DMS 273 (cell line): Measurements from ENCODE around the gene COPRS.
"Not testable (repeated sequence)": the region's sequence is repeated elsewhere in the genome, so short reads cannot be mapped to it uniquely, and the experiment has no call there.

ENCODE experiments used
- DNase-seq: peaks from one replicate; lab custom pipeline; 2025; ENCODE audit not compliant: unreplicated experiment; lab: John Stamatoyannopoulos, UW

The COPRS gene

DNA sequence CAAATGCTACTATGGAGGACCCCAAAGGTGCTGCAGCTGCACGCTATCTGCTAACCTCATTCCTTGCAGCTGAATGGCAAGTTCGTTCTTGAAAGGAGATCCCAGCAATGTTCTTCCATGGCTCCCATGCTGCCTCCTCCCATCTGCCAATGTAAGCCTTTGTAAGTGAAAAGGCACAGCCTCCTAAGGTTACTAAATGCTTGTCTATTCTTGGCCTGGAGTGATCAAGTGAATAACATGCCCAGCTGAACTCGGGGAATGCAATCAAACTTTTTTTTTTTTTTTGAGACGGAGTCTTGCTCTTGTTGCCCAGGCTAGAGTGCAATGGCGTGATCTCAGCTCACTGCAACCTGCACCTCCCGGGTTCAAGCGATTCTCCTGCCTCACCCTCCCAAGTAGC, 49.2 kb downstream of the COPRS start:
- DNase-seq: not testable (repeated sequence)

DNA sequence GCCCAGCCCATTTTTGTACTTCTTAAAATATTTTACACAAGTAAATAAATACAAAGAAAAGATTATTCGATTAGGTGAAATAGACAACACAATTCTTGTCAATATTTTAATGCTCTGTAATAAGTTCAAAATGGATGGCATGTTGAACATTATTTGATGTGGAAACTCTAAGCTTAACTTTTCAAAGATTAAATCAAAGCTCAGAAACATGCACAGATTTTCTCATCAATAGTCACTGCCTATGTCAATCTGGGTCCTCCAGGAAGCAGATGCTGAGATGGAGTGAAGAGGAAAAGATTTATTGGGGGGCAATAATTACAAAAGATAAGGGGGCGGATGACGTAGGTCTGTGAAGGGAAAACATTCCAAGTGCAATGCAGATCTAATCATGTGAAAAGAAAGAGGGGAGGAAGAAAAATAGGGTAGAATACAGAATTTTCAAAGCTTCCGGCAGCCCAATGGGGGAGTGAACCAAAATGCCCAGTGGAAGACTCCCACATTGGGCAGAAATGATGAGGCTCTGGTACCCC, 50.5 kb downstream of the COPRS start:
- no peak for DNase-seq

DNA sequence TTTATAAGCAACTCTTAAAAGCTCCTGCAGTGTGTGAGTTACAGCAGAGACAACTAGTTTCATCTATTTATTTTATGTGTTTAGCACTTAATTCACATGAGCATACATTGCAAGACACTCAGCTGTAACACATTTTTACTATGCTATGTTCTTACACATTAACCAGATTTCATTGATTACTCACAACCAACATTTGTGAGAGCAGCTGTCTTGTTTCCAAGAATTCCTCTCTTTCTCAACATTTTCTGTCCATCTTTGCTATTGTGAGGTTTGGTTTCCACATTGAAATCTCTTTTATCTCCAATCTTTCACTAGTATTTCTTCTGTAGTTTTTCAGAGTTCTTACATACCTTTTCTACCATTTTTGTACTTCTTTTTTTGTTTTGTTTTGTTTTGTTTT, 51.2 kb downstream of the COPRS start:
- DNase-seq: no peak

DNA sequence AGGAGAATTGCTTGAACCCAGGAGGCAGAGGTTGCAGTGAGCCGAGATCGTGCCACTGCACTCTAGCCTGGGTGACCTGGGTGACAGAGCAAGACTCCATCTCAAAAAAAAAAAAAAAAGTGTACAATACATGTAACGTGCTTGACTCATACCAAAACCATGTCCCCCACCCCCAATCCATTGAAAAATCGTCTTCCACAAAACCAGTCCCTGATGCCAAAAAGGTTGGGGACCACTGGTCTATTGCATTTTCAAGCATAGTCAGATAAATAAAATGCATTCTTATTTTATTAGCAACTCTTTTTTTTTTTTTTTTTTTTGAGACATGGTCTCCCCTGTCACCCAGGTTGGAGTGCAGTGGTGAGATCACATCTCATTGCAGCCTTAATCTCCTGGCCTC, 52.1 kb downstream of the COPRS start:
- no peak for DNase-seq

DNA sequence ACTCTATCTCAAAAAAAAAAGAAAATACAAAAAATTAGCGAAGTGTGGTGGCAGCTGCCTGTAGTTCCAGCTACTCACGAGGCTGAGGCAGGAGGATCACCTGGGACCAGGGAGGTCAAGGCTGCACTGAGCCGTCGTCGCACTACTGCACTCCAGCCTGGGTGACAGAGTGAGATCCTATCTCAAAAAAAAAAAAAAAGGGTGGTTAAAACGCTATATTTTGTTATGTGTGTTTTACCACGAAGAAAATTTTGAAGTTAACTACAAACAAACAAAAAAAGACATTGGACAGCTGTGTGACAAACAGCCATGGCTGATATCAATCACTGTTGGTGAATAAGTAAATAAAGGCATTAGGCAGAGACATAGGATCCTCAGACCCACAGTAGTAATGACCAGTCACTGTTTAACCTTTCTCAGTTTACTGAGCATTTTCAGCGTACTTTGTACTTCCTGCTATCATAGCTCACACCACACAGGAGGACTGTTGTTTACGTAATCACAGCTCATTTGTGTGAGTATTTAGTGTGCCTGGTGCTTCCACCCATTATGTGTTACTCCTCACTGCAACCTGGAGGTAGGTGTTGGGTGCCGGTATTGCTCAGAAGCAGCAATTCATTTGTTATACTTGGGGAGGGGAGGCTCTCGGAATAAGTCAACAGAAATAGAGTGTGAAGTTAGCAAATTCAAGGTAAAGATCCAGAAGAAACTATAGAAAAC, 55.4 kb downstream of the COPRS start:
- DNase-seq: no peak

DNA sequence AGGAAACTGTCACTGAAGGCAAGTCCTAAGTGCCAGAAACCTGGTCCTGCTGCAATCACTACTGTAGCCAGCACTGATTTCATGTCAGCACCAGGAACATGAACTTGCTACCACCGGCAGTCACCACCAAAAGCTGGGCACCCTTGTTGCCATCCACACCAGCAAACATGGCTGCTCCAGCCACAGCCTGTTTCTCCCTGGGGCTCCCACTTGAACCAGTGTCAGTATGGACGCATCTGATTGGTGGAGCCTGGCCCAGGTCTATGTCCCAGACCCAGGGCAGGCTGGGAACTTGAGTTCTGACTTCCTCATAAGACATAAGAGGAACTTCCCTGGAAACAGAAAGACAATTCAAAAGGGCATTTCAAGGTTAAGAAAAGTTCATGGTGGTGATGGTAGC, 56.5 kb downstream of the COPRS start:
- DNase-seq: peak; percentile 36
